Measurements from ENCODE around the gene CYB5R3. TPM values are rescaled to one million over a fixed set of nuclear protein-coding genes. Genes with fewer than 3 reads are reported as not detected.

Gene CYB5R3
- total RNA-seq, 4 donors from 2014 or later, result 122 to 182 (median 152) TPM

- intact Hi-C loops (cut with DNase I; ENCODE audit: low total_unique reads), result no loop called here
- no peak for TF ChIP-seq POLR2A (IDR thresholded peaks at IDR 0.05)
- TF ChIP-seq, protein P1, sequence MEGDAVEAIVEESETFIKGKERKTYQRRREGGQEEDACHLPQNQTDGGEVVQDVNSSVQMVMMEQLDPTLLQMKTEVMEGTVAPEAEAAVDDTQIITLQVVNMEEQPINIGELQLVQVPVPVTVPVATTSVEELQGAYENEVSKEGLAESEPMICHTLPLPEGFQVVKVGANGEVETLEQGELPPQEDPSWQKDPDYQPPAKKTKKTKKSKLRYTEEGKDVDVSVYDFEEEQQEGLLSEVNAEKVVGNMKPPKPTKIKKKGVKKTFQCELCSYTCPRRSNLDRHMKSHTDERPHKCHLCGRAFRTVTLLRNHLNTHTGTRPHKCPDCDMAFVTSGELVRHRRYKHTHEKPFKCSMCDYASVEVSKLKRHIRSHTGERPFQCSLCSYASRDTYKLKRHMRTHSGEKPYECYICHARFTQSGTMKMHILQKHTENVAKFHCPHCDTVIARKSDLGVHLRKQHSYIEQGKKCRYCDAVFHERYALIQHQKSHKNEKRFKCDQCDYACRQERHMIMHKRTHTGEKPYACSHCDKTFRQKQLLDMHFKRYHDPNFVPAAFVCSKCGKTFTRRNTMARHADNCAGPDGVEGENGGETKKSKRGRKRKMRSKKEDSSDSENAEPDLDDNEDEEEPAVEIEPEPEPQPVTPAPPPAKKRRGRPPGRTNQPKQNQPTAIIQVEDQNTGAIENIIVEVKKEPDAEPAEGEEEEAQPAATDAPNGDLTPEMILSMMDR (IDR thresholded peaks at IDR 0.05), result no peak
- WGBS, 2 donors, result 80 to 82% methylated on average over 5 of the region's 5 CpGs
- no peak for DNase-seq (ENCODE audit: low spot score in 2 of 2)
- no peak overlapping the region for H3K4me3 ChIP-seq (ENCODE audit: low read depth, poor library complexity, severe bottlenecking)
Observed at GRCh38 chr22:42587588-42588175, 61.5 kb downstream of the CYB5R3 start.

DNA sequence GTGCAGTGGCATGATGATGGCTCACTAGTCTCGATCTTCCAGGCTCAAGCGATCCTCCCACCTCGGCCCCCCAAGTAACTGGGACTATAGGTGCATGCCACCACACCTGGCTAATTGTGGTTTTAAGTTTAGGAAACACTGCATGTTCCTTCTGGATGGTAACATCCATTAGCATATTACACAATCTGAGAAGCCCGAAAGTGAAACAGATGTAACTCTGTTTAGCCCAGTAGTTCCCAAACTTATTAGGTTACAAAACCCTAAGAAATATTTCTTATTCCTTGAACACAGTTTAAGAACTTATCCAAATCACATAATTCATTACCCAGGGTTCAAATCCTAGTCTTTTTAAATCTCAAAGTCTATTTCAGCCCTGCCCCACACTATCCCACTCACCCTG is 62.8 kb downstream of the CYB5R3 start:
- intact Hi-C loops (cut with DNase I; ENCODE audit: low total_unique reads), result no loop called here
- TF ChIP-seq, protein P1 (IDR thresholded peaks at IDR 0.05), result no peak
- no peak for TF ChIP-seq POLR2A (IDR thresholded peaks at IDR 0.05)
- WGBS, 2 donors, result 91% methylated on average over 4 of the region's 4 CpGs
- DNase-seq (ENCODE audit: low spot score in 2 of 2), result no peak
- no peak overlapping the region for H3K4me3 ChIP-seq (ENCODE audit: low read depth, poor library complexity, severe bottlenecking)

DNA sequence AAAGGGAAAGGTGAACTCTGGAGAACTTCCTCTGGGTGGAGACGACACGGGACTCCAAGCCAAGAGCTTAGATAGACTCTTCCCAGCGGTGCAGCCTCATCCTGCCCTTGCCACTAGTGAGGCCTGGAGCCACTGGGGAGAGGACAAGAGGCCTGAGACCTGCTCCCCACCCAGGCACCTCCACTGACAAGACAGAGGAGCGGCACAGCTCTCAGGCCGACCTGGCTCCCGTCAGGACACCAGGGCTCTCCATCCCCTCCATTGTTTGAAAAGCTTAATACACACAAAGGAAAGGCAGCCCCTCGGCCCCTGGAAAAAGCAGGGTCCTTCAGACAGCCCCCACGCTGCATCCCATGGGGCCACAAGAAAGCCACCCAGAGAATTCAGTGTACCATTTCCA is 64.1 kb downstream of the CYB5R3 start:
- H3K4me3 ChIP-seq (ENCODE audit: low read depth, poor library complexity, severe bottlenecking), result no peak overlapping the region
- TF ChIP-seq, protein P1 (IDR thresholded peaks at IDR 0.05), result no peak
- TF ChIP-seq POLR2A (IDR thresholded peaks at IDR 0.05), result no peak
- intact Hi-C loops (cut with DNase I; ENCODE audit: low total_unique reads), result no loop called here
- 72 to 81% methylated on average over 8 of the region's 8 CpGs for WGBS, 2 donors
- no peak for DNase-seq (ENCODE audit: low spot score in 2 of 2)

DNA sequence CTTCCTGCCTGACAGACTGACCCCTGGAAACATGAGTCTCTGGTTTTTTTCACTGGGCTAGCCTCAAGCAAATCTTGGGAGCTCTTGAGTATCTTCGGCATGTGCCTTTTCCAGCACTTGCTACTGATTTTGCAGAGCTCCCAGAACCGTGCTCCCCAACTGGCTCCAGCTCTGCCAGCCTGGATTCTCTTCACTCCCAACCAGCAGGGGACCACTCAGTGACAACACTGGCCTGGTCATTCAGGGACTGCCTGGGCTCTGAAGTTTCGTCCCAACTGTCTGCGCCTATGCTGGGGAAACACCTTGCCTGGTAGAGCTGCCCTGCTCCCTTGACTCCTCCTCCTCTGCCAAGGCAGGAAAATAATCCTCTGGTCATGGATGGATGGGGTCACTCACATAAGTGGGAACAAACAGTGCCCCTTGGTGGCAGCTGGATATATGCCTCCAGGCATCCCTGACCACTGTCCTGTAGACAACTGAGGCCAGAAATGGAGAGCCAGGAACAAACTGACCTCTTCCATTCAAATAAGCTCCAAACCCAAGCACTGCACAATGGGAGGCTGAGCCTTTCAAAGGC is 64.7 kb downstream of the CYB5R3 start:
- TF ChIP-seq, protein P1 (IDR thresholded peaks at IDR 0.05), result no peak
- no peak for TF ChIP-seq POLR2A (IDR thresholded peaks at IDR 0.05)
- no peak overlapping the region for H3K4me3 ChIP-seq (ENCODE audit: low read depth, poor library complexity, severe bottlenecking)
- intact Hi-C loops (cut with DNase I; ENCODE audit: low total_unique reads), result no loop called here
- no peak for DNase-seq (ENCODE audit: low spot score in 2 of 2)
- WGBS, 2 donors, result 90 to 93% methylated on average over 4 of the region's 4 CpGs

GRCh38 chr22:42582987-42583386 is 66.2 kb downstream of the CYB5R3 start:
- 94% methylated on average over 1 of the region's 1 CpG for WGBS, 2 donors
- no peak overlapping the region for H3K4me3 ChIP-seq (ENCODE audit: low read depth, poor library complexity, severe bottlenecking)
- no peak for TF ChIP-seq POLR2A (IDR thresholded peaks at IDR 0.05)
- TF ChIP-seq, protein P1 (IDR thresholded peaks at IDR 0.05), result no peak
- no peak for DNase-seq (ENCODE audit: low spot score in 2 of 2)
- intact Hi-C loops (cut with DNase I; ENCODE audit: low total_unique reads), result no loop called here
